ENCODE results near the gene NRXN3. TPM values are rescaled to one million over a fixed set of nuclear protein-coding genes. Genes with fewer than 3 reads are reported as not detected.

Gene NRXN3
- polyA plus RNA-seq, 1 of the 3 experiments (the other 2 are of a cell fraction): 1.6 TPM

DNA sequence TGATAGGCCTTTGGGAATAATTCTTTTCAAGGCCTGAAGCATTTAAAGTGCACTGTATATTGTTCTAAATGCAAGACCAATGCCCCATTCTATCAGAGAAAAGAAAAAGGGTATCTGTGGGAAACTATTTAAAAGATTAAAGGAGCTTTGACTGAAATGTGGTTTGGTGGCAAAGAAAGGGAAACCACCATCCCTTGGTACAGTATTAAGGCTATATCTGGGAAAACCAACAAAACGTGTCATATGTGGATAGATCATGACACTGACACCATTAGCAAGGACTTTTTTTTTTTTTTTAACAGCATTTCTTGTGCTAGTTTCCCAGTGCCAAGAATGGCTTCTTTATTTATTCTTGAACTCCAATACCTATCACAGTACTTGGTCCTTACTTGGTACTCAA, 1150.4 kb downstream of the NRXN3 start:
- WGBS (ENCODE audit: low lambda C conversion rate): 33% methylated on average over 1 of the region's 1 CpG
- H3K79me2 ChIP-seq (ENCODE audit: insufficient read depth): no peaks in the 10 kb centered on the region
- H3K27me3 ChIP-seq (ENCODE audit: insufficient read depth): no peaks in the 10 kb centered on the region
- H3K4me3 ChIP-seq (ENCODE audit: low read depth in 2 of 2, low read length in 1 of 2): no peak overlapping the region
- POLR2A ChIA-PET: no interaction called here
- H3K27ac ChIP-seq (ENCODE audit: low read depth in 2 of 2, low read length in 1 of 2): no peak overlapping the region
- no peaks in the 10 kb centered on the region for H4K20me1 ChIP-seq (ENCODE audit: insufficient read depth)
- no peak overlapping the region for H3K4me2 ChIP-seq
- no peak overlapping the region for H2AFZ ChIP-seq (ENCODE audit: low read depth)
- peaks cover 0 to 9% of the 10 kb centered on the region in 2 experiments; a peak in 1 of 4 replicates for H3K4me1 ChIP-seq (ENCODE audit: control insufficient read depth in 1 of 2, insufficient read depth in 2 of 2, low read depth in 1 of 2, low read length in 1 of 2)
- H3K9me3 ChIP-seq: no peaks in the 10 kb centered on the region
- no peak for DNase-seq
- H3K36me3 ChIP-seq (replicated peaks in 1 of 2; ENCODE audit: control insufficient read depth in 1 of 2, insufficient read depth in 2 of 2, low read length in 1 of 2): no peaks in the 10 kb centered on the region
- no peak overlapping the region for H3K9ac ChIP-seq
- H3F3A ChIP-seq (replicated peaks; ENCODE audit: insufficient read depth): no peaks in the 10 kb centered on the region
- H3K9me2 ChIP-seq: no peaks in the 10 kb centered on the region
- TF ChIP-seq FOXJ3 (CRISPR knock-in tag; IDR thresholded peaks at IDR 0.05) (no peak), ELF1 (IDR thresholded peaks at IDR 0.05) (no peak), NRF1 (IDR thresholded peaks at IDR 0.05; ENCODE audit: low read depth, low read length) (no peak)
- TF ChIP-seq, protein P1, sequence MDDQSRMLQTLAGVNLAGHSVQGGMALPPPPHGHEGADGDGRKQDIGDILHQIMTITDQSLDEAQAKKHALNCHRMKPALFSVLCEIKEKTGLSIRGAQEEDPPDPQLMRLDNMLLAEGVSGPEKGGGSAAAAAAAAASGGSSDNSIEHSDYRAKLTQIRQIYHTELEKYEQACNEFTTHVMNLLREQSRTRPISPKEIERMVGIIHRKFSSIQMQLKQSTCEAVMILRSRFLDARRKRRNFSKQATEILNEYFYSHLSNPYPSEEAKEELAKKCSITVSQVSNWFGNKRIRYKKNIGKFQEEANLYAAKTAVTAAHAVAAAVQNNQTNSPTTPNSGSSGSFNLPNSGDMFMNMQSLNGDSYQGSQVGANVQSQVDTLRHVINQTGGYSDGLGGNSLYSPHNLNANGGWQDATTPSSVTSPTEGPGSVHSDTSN (IDR thresholded peaks at IDR 0.05): no peak
- TF ChIP-seq, protein P2, sequence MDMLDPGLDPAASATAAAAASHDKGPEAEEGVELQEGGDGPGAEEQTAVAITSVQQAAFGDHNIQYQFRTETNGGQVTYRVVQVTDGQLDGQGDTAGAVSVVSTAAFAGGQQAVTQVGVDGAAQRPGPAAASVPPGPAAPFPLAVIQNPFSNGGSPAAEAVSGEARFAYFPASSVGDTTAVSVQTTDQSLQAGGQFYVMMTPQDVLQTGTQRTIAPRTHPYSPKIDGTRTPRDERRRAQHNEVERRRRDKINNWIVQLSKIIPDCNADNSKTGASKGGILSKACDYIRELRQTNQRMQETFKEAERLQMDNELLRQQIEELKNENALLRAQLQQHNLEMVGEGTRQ (IDR thresholded peaks at IDR 0.05; ENCODE audit: borderline replicate concordance, low read depth, low read length): no peak
- CTCF ChIA-PET: no interaction called here

DNA sequence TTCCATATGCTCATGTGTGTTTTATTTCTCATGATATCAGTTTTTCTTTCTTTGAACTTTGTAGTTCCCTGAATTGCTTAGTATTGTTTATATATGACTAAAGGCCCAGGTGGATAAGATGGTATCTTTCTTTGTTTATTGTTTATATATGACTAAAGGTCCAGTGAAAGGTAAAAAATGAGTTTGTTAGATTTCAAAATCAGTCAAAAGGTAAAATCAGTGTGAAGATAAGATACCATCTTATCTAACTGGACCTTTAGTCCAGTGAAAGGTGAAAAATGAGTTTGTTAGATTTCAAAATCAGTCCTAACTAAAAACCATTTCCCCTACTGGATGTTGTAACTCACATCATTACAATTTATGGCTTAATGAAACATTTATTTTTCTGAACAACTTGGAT, 1150.9 kb downstream of the NRXN3 start:
- Histone ChIP-seq H3K9ac (no peak overlapping the region), H4K20me1 (ENCODE audit: insufficient read depth) (no peaks in the 10 kb centered on the region), H3K4me2 (no peak overlapping the region), H3K9me3 (no peaks in the 10 kb centered on the region), H3K27me3 (ENCODE audit: insufficient read depth) (no peaks in the 10 kb centered on the region), H3K36me3 (replicated peaks in 1 of 2; ENCODE audit: control insufficient read depth in 1 of 2, insufficient read depth in 2 of 2, low read length in 1 of 2) (no peaks in the 10 kb centered on the region), H3K4me3 (ENCODE audit: low read depth in 2 of 2, low read length in 1 of 2) (no peak overlapping the region), H3K9me2 (no peaks in the 10 kb centered on the region), H3K27ac (ENCODE audit: low read depth in 2 of 2, low read length in 1 of 2) (no peak overlapping the region), H3F3A (replicated peaks; ENCODE audit: insufficient read depth) (no peaks in the 10 kb centered on the region), H3K79me2 (ENCODE audit: insufficient read depth) (no peaks in the 10 kb centered on the region), H3K4me1 (ENCODE audit: control insufficient read depth in 1 of 2, insufficient read depth in 2 of 2, low read depth in 1 of 2, low read length in 1 of 2) (peaks cover 0 to 8% of the 10 kb centered on the region in 2 experiments; a peak in 1 of 4 replicates), H2AFZ (ENCODE audit: low read depth) (no peak overlapping the region)
- ChIA-PET CTCF (no interaction called here), POLR2A (no interaction called here)
- no peak for DNase-seq
- no peak for TF ChIP-seq FOXJ3 (CRISPR knock-in tag; IDR thresholded peaks at IDR 0.05)
- no peak for TF ChIP-seq MEF2A (IDR thresholded peaks at IDR 0.05; ENCODE audit: borderline replicate concordance, low read depth)
- TF ChIP-seq RCOR1 (IDR thresholded peaks at IDR 0.05; ENCODE audit: low read length): no peak
- TF ChIP-seq FOXM1 (IDR thresholded peaks at IDR 0.05; ENCODE audit: low read depth): no peak
- no peak for TF ChIP-seq TCF12 (IDR thresholded peaks at IDR 0.05)
- TF ChIP-seq MXI1 (IDR thresholded peaks at IDR 0.05; ENCODE audit: low read depth, low read length): no peak
- TF ChIP-seq, protein P3, sequence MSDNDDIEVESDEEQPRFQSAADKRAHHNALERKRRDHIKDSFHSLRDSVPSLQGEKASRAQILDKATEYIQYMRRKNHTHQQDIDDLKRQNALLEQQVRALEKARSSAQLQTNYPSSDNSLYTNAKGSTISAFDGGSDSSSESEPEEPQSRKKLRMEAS (IDR thresholded peaks at IDR 0.05; ENCODE audit: low read depth): no peak
- TF ChIP-seq, protein P4, sequence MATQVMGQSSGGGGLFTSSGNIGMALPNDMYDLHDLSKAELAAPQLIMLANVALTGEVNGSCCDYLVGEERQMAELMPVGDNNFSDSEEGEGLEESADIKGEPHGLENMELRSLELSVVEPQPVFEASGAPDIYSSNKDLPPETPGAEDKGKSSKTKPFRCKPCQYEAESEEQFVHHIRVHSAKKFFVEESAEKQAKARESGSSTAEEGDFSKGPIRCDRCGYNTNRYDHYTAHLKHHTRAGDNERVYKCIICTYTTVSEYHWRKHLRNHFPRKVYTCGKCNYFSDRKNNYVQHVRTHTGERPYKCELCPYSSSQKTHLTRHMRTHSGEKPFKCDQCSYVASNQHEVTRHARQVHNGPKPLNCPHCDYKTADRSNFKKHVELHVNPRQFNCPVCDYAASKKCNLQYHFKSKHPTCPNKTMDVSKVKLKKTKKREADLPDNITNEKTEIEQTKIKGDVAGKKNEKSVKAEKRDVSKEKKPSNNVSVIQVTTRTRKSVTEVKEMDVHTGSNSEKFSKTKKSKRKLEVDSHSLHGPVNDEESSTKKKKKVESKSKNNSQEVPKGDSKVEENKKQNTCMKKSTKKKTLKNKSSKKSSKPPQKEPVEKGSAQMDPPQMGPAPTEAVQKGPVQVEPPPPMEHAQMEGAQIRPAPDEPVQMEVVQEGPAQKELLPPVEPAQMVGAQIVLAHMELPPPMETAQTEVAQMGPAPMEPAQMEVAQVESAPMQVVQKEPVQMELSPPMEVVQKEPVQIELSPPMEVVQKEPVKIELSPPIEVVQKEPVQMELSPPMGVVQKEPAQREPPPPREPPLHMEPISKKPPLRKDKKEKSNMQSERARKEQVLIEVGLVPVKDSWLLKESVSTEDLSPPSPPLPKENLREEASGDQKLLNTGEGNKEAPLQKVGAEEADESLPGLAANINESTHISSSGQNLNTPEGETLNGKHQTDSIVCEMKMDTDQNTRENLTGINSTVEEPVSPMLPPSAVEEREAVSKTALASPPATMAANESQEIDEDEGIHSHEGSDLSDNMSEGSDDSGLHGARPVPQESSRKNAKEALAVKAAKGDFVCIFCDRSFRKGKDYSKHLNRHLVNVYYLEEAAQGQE (IDR thresholded peaks at IDR 0.05; ENCODE audit: low read depth, low read length): no peak
- no peak for TF ChIP-seq RAD21 (IDR thresholded peaks at IDR 0.05; ENCODE audit: low read length)
- no peak for TF ChIP-seq RXRA (IDR thresholded peaks at IDR 0.05; ENCODE audit: borderline replicate concordance, low read depth)
- TF ChIP-seq, protein P2 (IDR thresholded peaks at IDR 0.05; ENCODE audit: borderline replicate concordance, low read depth, low read length): no peak
- no peak for TF ChIP-seq EZH2phosphoT487 (IDR thresholded peaks at IDR 0.05; ENCODE audit: borderline replicate concordance, low read depth)
- TF ChIP-seq, protein P5, sequence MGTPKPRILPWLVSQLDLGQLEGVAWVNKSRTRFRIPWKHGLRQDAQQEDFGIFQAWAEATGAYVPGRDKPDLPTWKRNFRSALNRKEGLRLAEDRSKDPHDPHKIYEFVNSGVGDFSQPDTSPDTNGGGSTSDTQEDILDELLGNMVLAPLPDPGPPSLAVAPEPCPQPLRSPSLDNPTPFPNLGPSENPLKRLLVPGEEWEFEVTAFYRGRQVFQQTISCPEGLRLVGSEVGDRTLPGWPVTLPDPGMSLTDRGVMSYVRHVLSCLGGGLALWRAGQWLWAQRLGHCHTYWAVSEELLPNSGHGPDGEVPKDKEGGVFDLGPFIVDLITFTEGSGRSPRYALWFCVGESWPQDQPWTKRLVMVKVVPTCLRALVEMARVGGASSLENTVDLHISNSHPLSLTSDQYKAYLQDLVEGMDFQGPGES (IDR thresholded peaks at IDR 0.05; ENCODE audit: low read depth, low read length): no peak
- TF ChIP-seq FOSL2 (IDR thresholded peaks at IDR 0.05; ENCODE audit: borderline replicate concordance, low read depth): no peak
- TF ChIP-seq EP300 (IDR thresholded peaks at IDR 0.05; ENCODE audit: borderline replicate concordance in 1 of 2, low read depth in 1 of 2, low read length in 1 of 2): no peak
- no peak for TF ChIP-seq GABPA (IDR thresholded peaks at IDR 0.05; ENCODE audit: low read depth)
- TF ChIP-seq TAF1 (IDR thresholded peaks at IDR 0.05; ENCODE audit: borderline replicate concordance, low read depth, low read length): no peak
- TF ChIP-seq GATA2 (CRISPR knock-in tag; IDR thresholded peaks at IDR 0.05): no peak

All from SK-N-SH (cell line).